ENCODE measurements around the gene MTMR11. TPM values are rescaled to one million over a fixed set of nuclear protein-coding genes. Genes with fewer than 3 reads are reported as not detected.

Gene MTMR11
- total and polyA plus RNA-seq, 2 donors (not counting 1 experiment from before 2014, with no cell fraction given) = 14.0 to 17.5 TPM

- no peak overlapping the region for H3K27ac ChIP-seq (ENCODE audit: insufficient read depth, low read length)
- H3K79me2 ChIP-seq (ENCODE audit: control insufficient read depth, insufficient read depth, low read length) = no peaks in the 10 kb centered on the region
- H2AFZ ChIP-seq (ENCODE audit: low read length) = no peak overlapping the region
- H3K4me1 ChIP-seq (ENCODE audit: control insufficient read depth, extremely low read depth, insufficient read depth, low read length) = peaks cover 4% of the 10 kb centered on the region
- no peak for DNase-seq (ENCODE audit: low read depth in 2 of 2)
- no peaks in the 10 kb centered on the region for H3K9me3 ChIP-seq (ENCODE audit: control insufficient read depth, insufficient read depth, low read depth, low read length)
- no peak overlapping the region for H3K9ac ChIP-seq (ENCODE audit: insufficient read depth, low read length)
- no peaks in the 10 kb centered on the region for H3K27me3 ChIP-seq (ENCODE audit: control insufficient read depth, insufficient read depth, low read length)
- H4K20me1 ChIP-seq (ENCODE audit: control insufficient read depth, extremely low read depth, insufficient read depth, low read length) = no peaks in the 10 kb centered on the region
- H3K36me3 ChIP-seq (ENCODE audit: control insufficient read depth, insufficient read depth, low read length) = peaks cover 2% of the 10 kb centered on the region
- H3K4me2 ChIP-seq (ENCODE audit: extremely low read depth, insufficient read depth, low read length) = peak overlapping the region; percentile 81
- H3K4me3 ChIP-seq (replicated peaks in 1 of 4; ENCODE audit: control extremely low read depth in 1 of 4, insufficient read depth in 1 of 4, low read depth in 3 of 4, low read length in 4 of 4) = peak overlapping the region; percentile 73 to 87 (median 82)
- TF ChIP-seq EZH2 (IDR thresholded peaks at IDR 0.05; ENCODE audit: low read length, missing control alignments) = no peak
These were observed 19.8 kb downstream of the MTMR11 start for GRCh38 chr1:149916898-149917252.

- peaks cover 4% of the 10 kb centered on the region for H3K36me3 ChIP-seq (ENCODE audit: control insufficient read depth, insufficient read depth, low read length)
- peaks cover 4% of the 10 kb centered on the region for H3K4me1 ChIP-seq (ENCODE audit: control insufficient read depth, extremely low read depth, insufficient read depth, low read length)
- peak overlapping the region; percentile 73 to 87 (median 82) for H3K4me3 ChIP-seq (replicated peaks in 1 of 4; ENCODE audit: control extremely low read depth in 1 of 4, insufficient read depth in 1 of 4, low read depth in 3 of 4, low read length in 4 of 4)
- H2AFZ ChIP-seq (ENCODE audit: low read length) = no peak overlapping the region
- H3K79me2 ChIP-seq (ENCODE audit: control insufficient read depth, insufficient read depth, low read length) = no peaks in the 10 kb centered on the region
- H4K20me1 ChIP-seq (ENCODE audit: control insufficient read depth, extremely low read depth, insufficient read depth, low read length) = no peaks in the 10 kb centered on the region
- no peak overlapping the region for H3K27ac ChIP-seq (ENCODE audit: insufficient read depth, low read length)
- peak overlapping the region; percentile 13 for H3K9ac ChIP-seq (ENCODE audit: insufficient read depth, low read length)
- no peaks in the 10 kb centered on the region for H3K9me3 ChIP-seq (ENCODE audit: control insufficient read depth, insufficient read depth, low read depth, low read length)
- no peak for DNase-seq (ENCODE audit: low read depth in 2 of 2)
- H3K4me2 ChIP-seq (ENCODE audit: extremely low read depth, insufficient read depth, low read length) = peak overlapping the region; percentile 81
- no peaks in the 10 kb centered on the region for H3K27me3 ChIP-seq (ENCODE audit: control insufficient read depth, insufficient read depth, low read length)
- no peak for TF ChIP-seq CTCF (conservative IDR thresholded peaks at IDR 0.05 in 1 of 2, IDR thresholded peaks at IDR 0.05 in 1 of 2; ENCODE audit: low read depth in 1 of 2, low read length in 2 of 2)
- no peak for TF ChIP-seq EZH2 (IDR thresholded peaks at IDR 0.05; ENCODE audit: low read length, missing control alignments)
These were observed 20.3 kb downstream of the MTMR11 start for GRCh38 chr1:149916193-149916897.

GRCh38 chr1:149915429-149916192 is 21.1 kb downstream of the MTMR11 start:
- no peaks in the 10 kb centered on the region for H3K79me2 ChIP-seq (ENCODE audit: control insufficient read depth, insufficient read depth, low read length)
- TF ChIP-seq CTCF (conservative IDR thresholded peaks at IDR 0.05 in 1 of 2, IDR thresholded peaks at IDR 0.05 in 1 of 2; ENCODE audit: low read depth in 1 of 2, low read length in 2 of 2) = no peak
- peak overlapping the region in 1 of 4 experiments; percentile 85 for H3K4me3 ChIP-seq (replicated peaks in 1 of 4; ENCODE audit: control extremely low read depth in 1 of 4, insufficient read depth in 1 of 4, low read depth in 3 of 4, low read length in 4 of 4)
- no peak overlapping the region for H3K27ac ChIP-seq (ENCODE audit: insufficient read depth, low read length)
- no peaks in the 10 kb centered on the region for H3K27me3 ChIP-seq (ENCODE audit: control insufficient read depth, insufficient read depth, low read length)
- peaks cover 4% of the 10 kb centered on the region for H3K36me3 ChIP-seq (ENCODE audit: control insufficient read depth, insufficient read depth, low read length)
- H3K4me1 ChIP-seq (ENCODE audit: control insufficient read depth, extremely low read depth, insufficient read depth, low read length) = peaks cover 4% of the 10 kb centered on the region
- no peak overlapping the region for H2AFZ ChIP-seq (ENCODE audit: low read length)
- no peak overlapping the region for H3K9ac ChIP-seq (ENCODE audit: insufficient read depth, low read length)
- peak overlapping the region; percentile 2 for H3K4me2 ChIP-seq (ENCODE audit: extremely low read depth, insufficient read depth, low read length)
- H3K9me3 ChIP-seq (ENCODE audit: control insufficient read depth, insufficient read depth, low read depth, low read length) = no peaks in the 10 kb centered on the region
- no peaks in the 10 kb centered on the region for H4K20me1 ChIP-seq (ENCODE audit: control insufficient read depth, extremely low read depth, insufficient read depth, low read length)
- DNase-seq (ENCODE audit: low read depth in 2 of 2) = no peak
